Vagina (tissue), 2 donors: ENCODE results near the gene NSUN3.

Experiments used
- POLR2A ChIP-seq, 2 donors: fragments of 450-650 bp; IDR thresholded peaks; one replicate each; pipeline ENCODE4 v1.6.1; 2017; ENCODE audit warnings: antibody characterized with exemption in 2 of 2, mild to moderate bottlenecking in 2 of 2, moderate library complexity in 2 of 2
- POLR2AphosphoS5 ChIP-seq, 2 donors: sonication (generic); formaldehyde crosslinking; IDR thresholded peaks; one replicate each; pipeline ENCODE4 v1.9.0; 2017; ENCODE audit warnings: antibody characterized with exemption in 2 of 2, mild to moderate bottlenecking in 2 of 2, low read depth in 1 of 2; ENCODE audit not compliant: insufficient read depth in 1 of 2
- TF ChIP-seq, protein P1 (sequence below), 3 experiments: fragments of 450-650 bp in 2 of 3; fragments of 200-600 bp in 1 of 3; sonication (generic) in 1 of 3; IDR thresholded peaks; one replicate each; pipeline ENCODE4 v1.5.1; 2017 to 2019; ENCODE audit warnings: antibody characterized with exemption in 3 of 3, mild to moderate bottlenecking in 2 of 3, moderate library complexity in 2 of 3

DNA sequence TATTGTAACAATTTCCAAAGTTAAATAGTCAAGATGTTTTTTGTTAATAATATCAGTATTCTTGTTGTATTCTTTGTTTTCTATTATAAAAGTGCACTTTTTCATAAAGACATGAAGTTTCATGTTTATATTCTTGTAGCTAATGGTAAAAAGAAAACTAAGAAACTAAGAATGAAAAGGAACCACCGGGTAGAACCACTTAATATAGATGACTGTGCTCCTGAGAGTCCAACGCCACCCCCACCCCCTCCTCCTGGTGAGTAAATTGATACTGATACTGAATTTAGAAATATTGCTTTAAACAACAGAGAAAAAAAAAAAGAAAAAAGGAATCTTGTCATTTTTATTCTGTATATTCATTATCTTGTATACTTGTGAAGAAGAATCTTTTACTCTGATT, 13.6 kb upstream of the NSUN3 start:
- TF ChIP-seq POLR2A (IDR thresholded peaks at IDR 0.05) (no peak), POLR2AphosphoS5 (IDR thresholded peaks at IDR 0.05; ENCODE audit: insufficient read depth in 1 of 2, low read depth in 1 of 2) (no peak)
- TF ChIP-seq, protein P1, sequence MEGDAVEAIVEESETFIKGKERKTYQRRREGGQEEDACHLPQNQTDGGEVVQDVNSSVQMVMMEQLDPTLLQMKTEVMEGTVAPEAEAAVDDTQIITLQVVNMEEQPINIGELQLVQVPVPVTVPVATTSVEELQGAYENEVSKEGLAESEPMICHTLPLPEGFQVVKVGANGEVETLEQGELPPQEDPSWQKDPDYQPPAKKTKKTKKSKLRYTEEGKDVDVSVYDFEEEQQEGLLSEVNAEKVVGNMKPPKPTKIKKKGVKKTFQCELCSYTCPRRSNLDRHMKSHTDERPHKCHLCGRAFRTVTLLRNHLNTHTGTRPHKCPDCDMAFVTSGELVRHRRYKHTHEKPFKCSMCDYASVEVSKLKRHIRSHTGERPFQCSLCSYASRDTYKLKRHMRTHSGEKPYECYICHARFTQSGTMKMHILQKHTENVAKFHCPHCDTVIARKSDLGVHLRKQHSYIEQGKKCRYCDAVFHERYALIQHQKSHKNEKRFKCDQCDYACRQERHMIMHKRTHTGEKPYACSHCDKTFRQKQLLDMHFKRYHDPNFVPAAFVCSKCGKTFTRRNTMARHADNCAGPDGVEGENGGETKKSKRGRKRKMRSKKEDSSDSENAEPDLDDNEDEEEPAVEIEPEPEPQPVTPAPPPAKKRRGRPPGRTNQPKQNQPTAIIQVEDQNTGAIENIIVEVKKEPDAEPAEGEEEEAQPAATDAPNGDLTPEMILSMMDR (IDR thresholded peaks at IDR 0.05): no peak
